ENCODE measurements around the gene FAM78A.
"Not testable (repeated sequence)": the region's sequence is repeated elsewhere in the genome, so short reads cannot be mapped to it uniquely, and the experiment has no call there.

The FAM78A gene

GRCh38 chr9:131254626-131255025, 21.7 kb downstream of the FAM78A start:
- TF ChIP-seq, protein P1, sequence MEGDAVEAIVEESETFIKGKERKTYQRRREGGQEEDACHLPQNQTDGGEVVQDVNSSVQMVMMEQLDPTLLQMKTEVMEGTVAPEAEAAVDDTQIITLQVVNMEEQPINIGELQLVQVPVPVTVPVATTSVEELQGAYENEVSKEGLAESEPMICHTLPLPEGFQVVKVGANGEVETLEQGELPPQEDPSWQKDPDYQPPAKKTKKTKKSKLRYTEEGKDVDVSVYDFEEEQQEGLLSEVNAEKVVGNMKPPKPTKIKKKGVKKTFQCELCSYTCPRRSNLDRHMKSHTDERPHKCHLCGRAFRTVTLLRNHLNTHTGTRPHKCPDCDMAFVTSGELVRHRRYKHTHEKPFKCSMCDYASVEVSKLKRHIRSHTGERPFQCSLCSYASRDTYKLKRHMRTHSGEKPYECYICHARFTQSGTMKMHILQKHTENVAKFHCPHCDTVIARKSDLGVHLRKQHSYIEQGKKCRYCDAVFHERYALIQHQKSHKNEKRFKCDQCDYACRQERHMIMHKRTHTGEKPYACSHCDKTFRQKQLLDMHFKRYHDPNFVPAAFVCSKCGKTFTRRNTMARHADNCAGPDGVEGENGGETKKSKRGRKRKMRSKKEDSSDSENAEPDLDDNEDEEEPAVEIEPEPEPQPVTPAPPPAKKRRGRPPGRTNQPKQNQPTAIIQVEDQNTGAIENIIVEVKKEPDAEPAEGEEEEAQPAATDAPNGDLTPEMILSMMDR (IDR thresholded peaks at IDR 0.05; ENCODE audit: low read depth, low read length, missing control alignments): no peak
- H3K4me3 ChIP-seq (ENCODE audit: low read depth, low read length): no peak overlapping the region
- no peaks in the 10 kb centered on the region for H3K27me3 ChIP-seq (replicated peaks)
- in situ Hi-C loops (cut with HindIII; ENCODE audit: low pct_ligation_motif_present, low sequenced_read_pairs): no loop called here
- H3K36me3 ChIP-seq (replicated peaks): no peaks in the 10 kb centered on the region
- DNase-seq: no peak
- no peak overlapping the region for H3K27ac ChIP-seq

DNA sequence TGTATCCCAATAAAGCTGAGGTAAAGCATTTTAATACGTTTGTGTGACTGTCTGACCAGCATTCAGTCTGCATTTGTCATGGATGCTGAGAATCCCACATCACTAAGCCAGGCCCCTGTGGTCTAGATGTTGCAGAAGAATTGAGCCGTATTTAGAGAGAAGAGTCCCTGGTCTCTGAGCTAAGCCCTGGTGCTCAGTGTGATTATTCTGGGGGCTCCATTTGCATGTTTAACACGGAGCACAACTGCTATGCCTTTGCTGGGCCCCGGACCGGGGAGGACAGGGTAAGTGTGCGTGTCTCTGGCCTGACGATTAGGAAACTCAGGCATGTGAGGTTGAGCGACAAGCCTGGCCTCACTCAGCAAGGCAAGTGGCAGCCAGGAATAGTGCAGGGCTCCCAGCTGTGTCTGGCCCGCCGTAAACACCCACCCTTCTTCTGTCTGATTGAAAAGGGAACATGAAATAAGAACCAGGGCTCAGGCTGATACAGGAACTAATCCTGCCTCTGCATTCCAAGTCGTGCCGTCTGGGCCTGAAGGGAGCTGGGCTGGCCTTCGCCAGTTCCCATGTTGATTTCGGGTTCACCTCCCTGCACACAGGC, 22.3 kb downstream of the FAM78A start:
- Histone ChIP-seq H3K27me3 (replicated peaks) (no peaks in the 10 kb centered on the region), H3K36me3 (replicated peaks) (no peaks in the 10 kb centered on the region), H3K4me3 (ENCODE audit: low read depth, low read length) (no peak overlapping the region), H3K27ac (no peak overlapping the region)
- TF ChIP-seq, protein P1 (IDR thresholded peaks at IDR 0.05; ENCODE audit: low read depth, low read length, missing control alignments): no peak
- in situ Hi-C loops (cut with HindIII; ENCODE audit: low pct_ligation_motif_present, low sequenced_read_pairs): no loop called here
- DNase-seq: peak; percentile 45

DNA sequence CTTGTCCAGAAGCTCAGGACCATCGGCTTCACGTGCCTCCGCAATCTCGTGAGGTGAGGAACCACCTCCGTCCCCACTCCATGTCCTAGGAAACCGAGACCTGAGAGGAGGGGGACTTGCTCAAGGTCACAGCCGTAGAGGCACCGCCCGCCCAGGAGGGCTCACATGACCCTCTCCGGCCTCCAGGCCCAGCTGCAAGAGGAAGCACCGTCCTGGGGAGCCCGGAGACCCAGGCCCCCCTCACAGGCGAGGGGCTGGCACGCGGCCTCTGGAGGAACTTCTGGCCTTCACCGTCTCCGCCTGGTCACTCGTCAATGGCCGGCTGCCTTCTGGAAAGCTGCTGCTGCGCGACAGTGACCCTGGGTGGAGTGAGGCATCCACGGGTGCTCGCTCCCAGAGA, 24.2 kb downstream of the FAM78A start:
- Histone ChIP-seq H3K4me3 (ENCODE audit: low read depth, low read length) (no peak overlapping the region), H3K27me3 (replicated peaks) (peaks cover 1% of the 10 kb centered on the region), H3K36me3 (replicated peaks) (no peaks in the 10 kb centered on the region), H3K27ac (no peak overlapping the region)
- no peak for DNase-seq
- in situ Hi-C loops (cut with HindIII; ENCODE audit: low pct_ligation_motif_present, low sequenced_read_pairs): no loop called here
- TF ChIP-seq, protein P1 (IDR thresholded peaks at IDR 0.05; ENCODE audit: low read depth, low read length, missing control alignments): no peak

GRCh38 chr9:131246618-131247017, 29.7 kb downstream of the FAM78A start:
- Histone ChIP-seq H3K4me3 (ENCODE audit: low read depth, low read length) (no peak overlapping the region), H3K27ac (no peak overlapping the region), H3K27me3 (replicated peaks) (peaks cover 1% of the 10 kb centered on the region), H3K36me3 (replicated peaks) (no peaks in the 10 kb centered on the region)
- TF ChIP-seq, protein P1 (IDR thresholded peaks at IDR 0.05; ENCODE audit: low read depth, low read length, missing control alignments): no peak
- in situ Hi-C loops (cut with HindIII; ENCODE audit: low pct_ligation_motif_present, low sequenced_read_pairs): no loop called here
- no peak for DNase-seq

GRCh38 chr9:131244331-131244730, 32.0 kb downstream of the FAM78A start:
- H3K36me3 ChIP-seq (replicated peaks); H3K27me3 ChIP-seq (replicated peaks); DNase-seq; H3K27ac ChIP-seq; in situ Hi-C loops (cut with HindIII; ENCODE audit: low pct_ligation_motif_present, low sequenced_read_pairs); H3K4me3 ChIP-seq (ENCODE audit: low read depth, low read length): not testable (repeated sequence)

- no peak for DNase-seq
- Histone ChIP-seq H3K36me3 (replicated peaks) (peaks cover 3% of the 10 kb centered on the region), H3K4me3 (ENCODE audit: low read depth, low read length) (no peak overlapping the region), H3K27me3 (replicated peaks) (no peaks in the 10 kb centered on the region), H3K27ac (no peak overlapping the region)
- TF ChIP-seq, protein P1 (IDR thresholded peaks at IDR 0.05; ENCODE audit: low read depth, low read length, missing control alignments): no peak
- in situ Hi-C loops (cut with HindIII; ENCODE audit: low pct_ligation_motif_present, low sequenced_read_pairs): no loop called here
Measured at GRCh38 chr9:131240047-131240921, 36.0 kb downstream of the FAM78A start.
